DMS53 treated with DMSO at 0.1 percent for 48 hours (cell line): ENCODE results near the gene DZIP3.

Experiments
- DNase-seq: peaks from one replicate; lab custom pipeline; 2025; ENCODE audit not compliant: unreplicated experiment; lab: John Stamatoyannopoulos, UW

DZIP3 gene

GRCh38 chr3:108589081-108589997 lies at the start of gene DZIP3, which contains the start of gene CIP2A:
DZIP3 (plus strand) TSS chr3:108589722; CDS start chr3:108605407, 15,685 bp downstream.
CIP2A (minus strand) TSS chr3:108589438; CDS start chr3:108589375, 63 bp downstream.
- DNase-seq = peak; percentile 53

- DNase-seq = no peak
These were observed 43.3 kb upstream of the DZIP3 start for GRCh38 chr3:108546247-108546646.

- DNase-seq = no peak
These were observed 42.8 kb upstream of the DZIP3 start for GRCh38 chr3:108546692-108547091.

- no peak for DNase-seq
These were observed 41.2 kb upstream of the DZIP3 start for GRCh38 chr3:108548304-108548703.

GRCh38 chr3:108548886-108549285 lies 40.6 kb upstream of the DZIP3 start:
- no peak for DNase-seq

- DNase-seq = peak; percentile 38
These were observed 37.0 kb upstream of the DZIP3 start for GRCh38 chr3:108552267-108553159.

GRCh38 chr3:108554229-108554628 lies 35.3 kb upstream of the DZIP3 start:
- no peak for DNase-seq

- no peak for DNase-seq
These were observed 34.5 kb upstream of the DZIP3 start for GRCh38 chr3:108554913-108555571.

GRCh38 chr3:108555966-108556581 lies 33.4 kb upstream of the DZIP3 start:
- no peak for DNase-seq

- no peak for DNase-seq
These were observed 27.0 kb upstream of the DZIP3 start for GRCh38 chr3:108562565-108562964.

GRCh38 chr3:108564564-108564963 lies 25.0 kb upstream of the DZIP3 start:
- DNase-seq = no peak

GRCh38 chr3:108565506-108565905 lies 24.0 kb upstream of the DZIP3 start:
- no peak for DNase-seq

GRCh38 chr3:108566599-108566998 lies 22.9 kb upstream of the DZIP3 start:
- DNase-seq = no peak

- DNase-seq = no peak
These were observed 20.2 kb upstream of the DZIP3 start for GRCh38 chr3:108569336-108569735.

GRCh38 chr3:108578064-108578463 lies 11.5 kb upstream of the DZIP3 start:
- no peak for DNase-seq

- DNase-seq = no peak
These were observed 921 bp upstream of the DZIP3 start for GRCh38 chr3:108588601-108589000.

- no peak for DNase-seq
These were observed 439 bp downstream of the DZIP3 start for GRCh38 chr3:108589998-108590323.

GRCh38 chr3:108590460-108590859 lies 938 bp downstream of the DZIP3 start:
- no peak for DNase-seq

GRCh38 chr3:108595321-108595720 lies 5.8 kb downstream of the DZIP3 start:
- no peak for DNase-seq

GRCh38 chr3:108598375-108598774 lies 8.9 kb downstream of the DZIP3 start:
- no peak for DNase-seq
